NB4 (cell line): ENCODE results near the gene SULF2.
"Not testable (repeated sequence)": the region's sequence is repeated elsewhere in the genome, so short reads cannot be mapped to it uniquely, and the experiment has no call there.

Experiments
- POLR2A ChIP-seq: IDR thresholded peaks from 2 replicates; pipeline ENCODE4 v1.6.1; 2011; ENCODE audit warnings: mild to moderate bottlenecking; ENCODE audit not compliant: insufficient read length; ENCODE audit errors: extremely low read depth
- TF ChIP-seq, protein P1 (sequence below): IDR thresholded peaks from one replicate; pipeline ENCODE4 v1.5.1; 2012; ENCODE audit warnings: low read depth, low read length

DNA sequence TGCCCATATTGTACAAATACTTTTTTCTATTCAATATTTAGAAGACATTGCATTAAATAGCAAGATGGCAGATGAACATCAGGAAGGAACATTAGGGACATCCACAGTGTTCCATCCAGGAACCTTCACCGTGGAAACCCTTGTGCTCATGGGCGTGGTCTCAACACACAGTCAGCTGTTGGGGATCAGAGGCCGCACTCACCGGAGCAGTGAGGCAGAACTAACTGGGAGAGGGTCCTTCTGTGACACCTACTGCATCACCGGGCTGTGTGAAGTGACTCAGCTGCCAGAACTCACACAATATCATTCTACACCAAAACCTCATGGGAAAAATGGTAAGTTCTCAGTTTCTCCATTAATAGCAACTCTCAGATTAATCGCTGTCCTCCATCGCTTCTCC lies 46.4 kb upstream of the SULF2 start:
- TF ChIP-seq POLR2A = not testable (repeated sequence)
- TF ChIP-seq, protein P1, sequence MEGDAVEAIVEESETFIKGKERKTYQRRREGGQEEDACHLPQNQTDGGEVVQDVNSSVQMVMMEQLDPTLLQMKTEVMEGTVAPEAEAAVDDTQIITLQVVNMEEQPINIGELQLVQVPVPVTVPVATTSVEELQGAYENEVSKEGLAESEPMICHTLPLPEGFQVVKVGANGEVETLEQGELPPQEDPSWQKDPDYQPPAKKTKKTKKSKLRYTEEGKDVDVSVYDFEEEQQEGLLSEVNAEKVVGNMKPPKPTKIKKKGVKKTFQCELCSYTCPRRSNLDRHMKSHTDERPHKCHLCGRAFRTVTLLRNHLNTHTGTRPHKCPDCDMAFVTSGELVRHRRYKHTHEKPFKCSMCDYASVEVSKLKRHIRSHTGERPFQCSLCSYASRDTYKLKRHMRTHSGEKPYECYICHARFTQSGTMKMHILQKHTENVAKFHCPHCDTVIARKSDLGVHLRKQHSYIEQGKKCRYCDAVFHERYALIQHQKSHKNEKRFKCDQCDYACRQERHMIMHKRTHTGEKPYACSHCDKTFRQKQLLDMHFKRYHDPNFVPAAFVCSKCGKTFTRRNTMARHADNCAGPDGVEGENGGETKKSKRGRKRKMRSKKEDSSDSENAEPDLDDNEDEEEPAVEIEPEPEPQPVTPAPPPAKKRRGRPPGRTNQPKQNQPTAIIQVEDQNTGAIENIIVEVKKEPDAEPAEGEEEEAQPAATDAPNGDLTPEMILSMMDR = not testable (repeated sequence)
